BLaER1 treated with 17β-estradiol and CSF1 and Interleukin-3, amounts not matched to agents 10 nM and 100 nM (cell line): Measurements from ENCODE around the gene DDX27.
"Not testable (repeated sequence)": the region's sequence is repeated elsewhere in the genome, so short reads cannot be mapped to it uniquely, and the experiment has no call there.

ENCODE experiments used
- H3K27ac ChIP-seq, 11 experiments: shearing (Covaris generic); formaldehyde crosslinking; 2 replicates each; pipeline ENCODE4 v1.8.1; 2022
- H3K27me3 ChIP-seq, 11 experiments: shearing (Covaris generic); formaldehyde crosslinking; 2 replicates each; pipeline ENCODE4 v1.8.1; 2022
- H3K36me3 ChIP-seq, 11 experiments: shearing (Covaris generic); formaldehyde crosslinking; 2 replicates each; pipeline ENCODE4 v1.8.1; 2022
- H3K4me1 ChIP-seq, 10 experiments: shearing (Covaris generic); formaldehyde crosslinking; 2 replicates each; pipeline ENCODE4 v1.8.1; 2022
- H3K4me2 ChIP-seq, 11 experiments: shearing (Covaris generic); formaldehyde crosslinking; 2 replicates each; pipeline ENCODE4 v1.8.1; 2022
- H3K4me3 ChIP-seq, 10 experiments: shearing (Covaris generic); formaldehyde crosslinking; 2 replicates each; pipeline ENCODE4 v1.8.1; 2022
- H3K9ac ChIP-seq, 11 experiments: shearing (Covaris generic); formaldehyde crosslinking; 2 replicates each; pipeline ENCODE4 v1.8.1; 2022
- H3K9me3 ChIP-seq, 11 experiments: shearing (Covaris generic); formaldehyde crosslinking; replicated peaks in 1 of 11; 2 replicates each; pipeline ENCODE4 v1.8.1; 2022
- H4K20me1 ChIP-seq, 11 experiments: shearing (Covaris generic); formaldehyde crosslinking; 2 replicates each; pipeline ENCODE4 v1.8.1; 2022
- Cebpa-rat ChIP-seq, 11 experiments: shearing (Covaris generic); IDR thresholded peaks; 2 replicates each; pipeline ENCODE4 v1.8.1; 2022

The DDX27 gene

GRCh38 chr20:49183444-49183843 lies 35.8 kb upstream of the DDX27 start:
- Histone ChIP-seq H3K4me3 (no peak overlapping the region), H3K27me3 (no peaks in the 10 kb centered on the region), H3K36me3 (peaks cover 7 to 33% (median 18%) of the 10 kb centered on the region in 11 experiments), H4K20me1 (peaks cover 88 to 96% (median 90%) of the 10 kb centered on the region in 11 experiments), H3K9ac (no peak overlapping the region), H3K4me2 (peak overlapping the region in 5 of 11 experiments; percentile 1 to 90 (median 22); a peak in 4 of 22 replicates), H3K9me3 (no peaks in the 10 kb centered on the region), H3K27ac (no peak overlapping the region), H3K4me1 (peaks cover 40 to 73% (median 54%) of the 10 kb centered on the region in 10 experiments)
- no peak for TF ChIP-seq Cebpa-rat (IDR thresholded peaks at IDR 0.05)

- Histone ChIP-seq H3K4me1 (peaks cover 40 to 73% (median 54%) of the 10 kb centered on the region in 10 experiments), H3K36me3 (peaks cover 1 to 27% (median 14%) of the 10 kb centered on the region in 11 experiments; a peak in 14 of 22 replicates), H3K4me2 (peak overlapping the region in 9 of 11 experiments; percentile 1 to 92 (median 28); a peak in 10 of 22 replicates), H4K20me1 (peaks cover 82 to 89% (median 84%) of the 10 kb centered on the region in 11 experiments)
- not testable (repeated sequence) for H3K27ac ChIP-seq, H3K9me3 ChIP-seq, H3K9ac ChIP-seq, H3K4me3 ChIP-seq, H3K27me3 ChIP-seq
Measured at GRCh38 chr20:49184084-49184501, 35.1 kb upstream of the DDX27 start.

- Histone ChIP-seq H3K36me3 (peaks cover 0 to 24% (median 13%) of the 10 kb centered on the region in 11 experiments; a peak in 12 of 22 replicates), H3K9ac (peak overlapping the region in 1 of 11 experiments; percentile 95; a peak in 2 of 22 replicates), H3K27ac (no peak overlapping the region), H3K27me3 (no peaks in the 10 kb centered on the region), H3K4me2 (peak overlapping the region in 9 of 11 experiments; percentile 1 to 92 (median 80); a peak in 7 of 22 replicates), H3K4me1 (peaks cover 36 to 67% (median 50%) of the 10 kb centered on the region in 10 experiments), H3K4me3 (no peak overlapping the region), H4K20me1 (peaks cover 77 to 83% (median 78%) of the 10 kb centered on the region in 11 experiments), H3K9me3 (no peaks in the 10 kb centered on the region)
- TF ChIP-seq Cebpa-rat (IDR thresholded peaks at IDR 0.05) = no peak
Measured at GRCh38 chr20:49184691-49185070, 34.5 kb upstream of the DDX27 start.

- H3K9me3 ChIP-seq = no peaks in the 10 kb centered on the region
- peak overlapping the region in 7 of 11 experiments; percentile 95 to 99 (median 97); a peak in 10 of 22 replicates for H3K9ac ChIP-seq
- 0 out of 22 replicates have a peak overlapping the region, but pooled peaks of 1 of the 11 experiments have one; percentile 7 for H3K27ac ChIP-seq
- no peak for TF ChIP-seq Cebpa-rat (IDR thresholded peaks at IDR 0.05)
- peak overlapping the region; percentile 80 to 98 (median 91); a peak in 18 of 22 replicates for H3K4me2 ChIP-seq
- H3K4me3 ChIP-seq = no peak overlapping the region; a peak in 1 of 20 replicates
- H3K4me1 ChIP-seq = peaks cover 31 to 62% (median 45%) of the 10 kb centered on the region in 10 experiments
- H3K27me3 ChIP-seq = no peaks in the 10 kb centered on the region
- peaks cover 0 to 24% (median 13%) of the 10 kb centered on the region in 11 experiments; a peak in 12 of 22 replicates for H3K36me3 ChIP-seq
- H4K20me1 ChIP-seq = peaks cover 71 to 78% (median 73%) of the 10 kb centered on the region in 11 experiments
Measured at GRCh38 chr20:49185071-49185761, 34.0 kb upstream of the DDX27 start.

GRCh38 chr20:49186535-49187329 lies 32.5 kb upstream of the DDX27 start:
- peak overlapping the region; percentile 85 to 97 (median 95); a peak in 21 of 22 replicates for H3K27ac ChIP-seq
- peak overlapping the region; percentile 80 to 98 (median 91) for H3K4me2 ChIP-seq
- H3K9ac ChIP-seq = peak overlapping the region; percentile 95 to 99 (median 97)
- no peaks in the 10 kb centered on the region for H3K27me3 ChIP-seq
- H3K4me1 ChIP-seq = peaks cover 22 to 46% (median 35%) of the 10 kb centered on the region in 10 experiments; a peak in 19 of 20 replicates
- H3K36me3 ChIP-seq = peaks cover 0 to 24% (median 13%) of the 10 kb centered on the region in 11 experiments; a peak in 12 of 22 replicates
- no peaks in the 10 kb centered on the region for H3K9me3 ChIP-seq
- H3K4me3 ChIP-seq = peak overlapping the region; percentile 81 to 99 (median 98)
- peaks cover 56 to 63% (median 57%) of the 10 kb centered on the region in 11 experiments for H4K20me1 ChIP-seq
- TF ChIP-seq Cebpa-rat (IDR thresholded peaks at IDR 0.05) = no peak

GRCh38 chr20:49187330-49187850 lies 31.8 kb upstream of the DDX27 start:
- TF ChIP-seq Cebpa-rat (IDR thresholded peaks at IDR 0.05) = no peak
- peaks cover 22 to 40% (median 35%) of the 10 kb centered on the region in 10 experiments; a peak in 19 of 20 replicates for H3K4me1 ChIP-seq
- peak overlapping the region; percentile 80 to 98 (median 91) for H3K4me2 ChIP-seq
- peak overlapping the region; percentile 81 to 99 (median 98) for H3K4me3 ChIP-seq
- peak overlapping the region; percentile 95 to 99 (median 97) for H3K9ac ChIP-seq
- peak overlapping the region; percentile 85 to 97 (median 95) for H3K27ac ChIP-seq
- H3K36me3 ChIP-seq = peaks cover 0 to 24% (median 13%) of the 10 kb centered on the region in 11 experiments; a peak in 12 of 22 replicates
- no peaks in the 10 kb centered on the region for H3K27me3 ChIP-seq
- no peaks in the 10 kb centered on the region for H3K9me3 ChIP-seq
- H4K20me1 ChIP-seq = peaks cover 50 to 56% (median 51%) of the 10 kb centered on the region in 11 experiments

- Histone ChIP-seq H3K9me3 (no peaks in the 10 kb centered on the region), H3K4me1 (peaks cover 22 to 35% (median 33%) of the 10 kb centered on the region in 10 experiments; a peak in 19 of 20 replicates), H3K4me2 (peak within 1 kb of the TSS; percentile 80 to 98 (median 91)), H3K36me3 (peaks cover 0 to 24% (median 13%) of the 10 kb centered on the region in 11 experiments; a peak in 12 of 22 replicates), H3K27me3 (no peaks in the 10 kb centered on the region), H3K4me3 (peak within 1 kb of the TSS; percentile 81 to 99 (median 98)), H4K20me1 (peaks cover 43 to 50% (median 44%) of the 10 kb centered on the region in 11 experiments), H3K9ac (peak within 1 kb of the TSS; percentile 95 to 99 (median 97)), H3K27ac (peak within 1 kb of the TSS; percentile 85 to 97 (median 95))
- no peak for TF ChIP-seq Cebpa-rat (IDR thresholded peaks at IDR 0.05)
Measured at GRCh38 chr20:49187851-49188641, 31.2 kb upstream of the DDX27 start, which contains the start of gene STAU1. Gene STAU1, minus strand, starts transcription at chr20:49188334. Its CDS starts 22,133 bp downstream, at chr20:49166201.

- not testable (repeated sequence) for H3K9ac ChIP-seq, H3K4me3 ChIP-seq, H4K20me1 ChIP-seq, H3K9me3 ChIP-seq, H3K4me2 ChIP-seq, H3K4me1 ChIP-seq, H3K27ac ChIP-seq, H3K36me3 ChIP-seq, H3K27me3 ChIP-seq
Measured at GRCh38 chr20:49192944-49193518, 26.2 kb upstream of the DDX27 start.
